HG03460 (cell line): ENCODE data around the gene CCDC192.

Experiments
- ATAC-seq: cut with Tn5 transposase; IDR thresholded peaks from one replicate; pipeline ENCODE4 v1.9.1; 2021; ENCODE audit not compliant: unreplicated experiment

The CCDC192 gene

GRCh38 chr5:127805448-127805847 lies 102.3 kb downstream of the CCDC192 start:
- no peak for ATAC-seq

GRCh38 chr5:127806776-127807175 lies 103.6 kb downstream of the CCDC192 start:
- ATAC-seq: no peak

DNA sequence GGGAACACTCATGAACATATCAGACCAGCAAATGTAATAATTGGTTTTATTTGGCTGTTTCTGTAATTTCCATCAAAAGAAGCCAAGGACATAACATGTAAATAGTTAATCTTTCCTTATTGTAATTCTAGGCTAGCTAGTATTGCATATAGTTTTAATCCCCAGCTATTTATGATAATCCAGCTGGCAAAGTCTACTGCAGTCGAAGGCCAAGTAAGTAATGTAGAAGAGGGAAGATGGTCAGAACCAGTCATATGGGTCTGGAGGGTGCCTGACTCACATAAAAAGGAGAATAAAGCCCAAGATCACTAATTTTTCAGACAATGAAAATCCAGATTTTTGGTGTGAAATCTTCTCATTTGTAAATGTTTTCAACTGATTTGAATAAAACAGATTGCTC lies 106.3 kb downstream of the CCDC192 start:
- ATAC-seq: no peak

DNA sequence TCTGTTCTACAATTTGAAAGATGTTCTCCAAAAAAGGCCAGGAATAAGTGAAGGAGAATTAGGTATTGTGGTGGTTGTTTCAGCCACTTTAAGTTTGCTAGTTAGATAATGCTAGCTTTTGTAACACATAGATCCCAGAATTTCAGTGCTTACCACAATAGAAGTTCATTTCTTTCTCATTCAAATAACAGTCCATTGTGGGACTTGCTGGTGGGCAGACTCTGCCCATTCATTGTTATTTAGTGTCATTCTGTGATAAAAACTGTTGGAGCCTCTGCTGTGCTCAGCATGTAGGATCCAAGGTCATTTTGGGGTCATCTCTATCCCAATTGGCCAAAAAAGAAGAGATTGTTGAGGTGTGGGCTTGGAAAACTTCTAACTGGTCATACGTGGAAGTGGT lies 106.8 kb downstream of the CCDC192 start:
- no peak for ATAC-seq

- no peak for ATAC-seq
Measured at GRCh38 chr5:127810707-127811490, 107.7 kb downstream of the CCDC192 start.

- no peak for ATAC-seq
Measured at GRCh38 chr5:127812570-127812969, 109.4 kb downstream of the CCDC192 start.

DNA sequence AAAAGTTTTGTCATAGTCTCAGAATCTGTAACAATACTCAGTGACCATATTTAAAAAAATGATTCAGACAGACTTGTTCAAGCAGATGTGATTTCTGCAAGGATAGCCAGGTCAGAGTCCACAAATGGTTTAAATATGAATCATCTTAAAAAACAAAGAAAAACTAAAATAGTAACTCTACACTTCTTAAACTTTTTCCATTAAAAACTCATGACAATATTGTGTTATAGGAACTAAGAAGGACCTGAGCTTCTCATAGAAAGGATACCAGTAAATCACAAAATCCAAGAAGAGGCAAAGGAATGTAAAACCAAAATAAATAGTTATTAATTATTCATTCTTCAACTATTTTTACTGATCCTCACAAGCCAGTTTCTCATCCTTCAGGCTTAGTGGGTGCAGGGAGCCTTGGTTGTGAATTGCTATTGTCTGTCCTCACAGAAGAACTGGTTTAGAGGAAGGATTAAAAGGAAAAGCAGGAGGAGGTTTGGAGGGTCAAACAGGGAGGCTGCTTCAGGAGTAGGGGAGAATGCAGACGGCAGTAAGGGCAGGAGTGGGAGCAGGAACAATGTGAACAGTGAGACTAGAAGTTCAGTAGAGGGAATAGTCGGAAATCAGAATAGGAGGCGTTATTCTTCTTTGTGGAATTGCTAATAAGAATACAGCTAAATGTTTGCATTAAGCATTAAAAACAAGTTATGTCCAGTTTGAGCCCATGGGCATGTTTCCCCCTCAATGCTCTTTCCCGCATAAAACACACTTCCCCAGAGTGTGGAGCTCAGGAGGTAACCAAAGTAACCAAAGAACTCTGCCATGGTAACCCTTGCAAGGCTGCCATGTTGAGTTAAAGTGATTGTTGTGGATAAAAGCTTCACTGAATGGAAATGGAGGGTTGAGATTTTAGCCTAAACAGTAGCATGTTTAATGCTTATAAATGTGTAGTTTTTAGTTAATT lies 110.7 kb downstream of the CCDC192 start:
- no peak for ATAC-seq

GRCh38 chr5:127814588-127814973 lies 111.4 kb downstream of the CCDC192 start:
- no peak for ATAC-seq

GRCh38 chr5:127820910-127821553 lies 117.8 kb downstream of the CCDC192 start:
- ATAC-seq: peak; percentile 95

GRCh38 chr5:127821896-127822295 lies 118.7 kb downstream of the CCDC192 start:
- ATAC-seq: no peak

DNA sequence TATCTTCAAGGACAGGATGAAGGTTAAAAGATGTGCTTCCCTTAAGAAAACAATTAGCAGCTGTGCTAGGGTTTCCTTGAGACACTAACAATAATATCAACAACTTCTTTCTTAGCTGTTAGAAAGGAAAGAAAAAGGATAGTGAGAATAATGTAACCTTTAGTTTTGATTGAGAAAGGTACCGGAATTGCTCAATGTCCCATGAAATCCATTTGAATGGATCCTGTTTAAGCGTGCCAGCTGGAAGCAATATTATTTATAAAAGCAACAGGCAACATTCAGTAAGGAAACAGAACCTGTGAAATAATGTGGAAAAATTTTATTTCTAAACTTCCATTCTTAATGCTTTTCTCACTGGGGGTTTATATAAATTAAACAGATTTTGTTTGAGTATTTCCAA lies 120.9 kb downstream of the CCDC192 start:
- ATAC-seq: no peak

DNA sequence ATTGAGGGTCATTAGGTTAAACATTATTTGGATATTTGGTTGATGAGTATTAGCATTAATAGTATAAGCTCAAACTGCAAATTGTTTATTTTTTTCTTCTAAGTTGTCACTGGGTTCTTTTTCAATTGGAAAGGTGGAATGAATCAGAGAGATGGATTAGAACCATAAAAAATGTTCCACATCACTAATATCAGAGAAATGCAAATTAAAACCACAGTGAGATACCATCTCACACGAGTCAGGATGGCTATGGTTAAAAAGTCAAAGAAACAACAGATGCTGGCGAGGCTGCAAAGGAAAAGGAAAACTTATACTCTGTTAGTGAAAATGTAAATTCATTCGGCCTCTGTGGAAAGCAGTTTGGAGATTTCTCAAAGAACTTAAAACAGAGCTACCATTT lies 122.8 kb downstream of the CCDC192 start:
- ATAC-seq: no peak

DNA sequence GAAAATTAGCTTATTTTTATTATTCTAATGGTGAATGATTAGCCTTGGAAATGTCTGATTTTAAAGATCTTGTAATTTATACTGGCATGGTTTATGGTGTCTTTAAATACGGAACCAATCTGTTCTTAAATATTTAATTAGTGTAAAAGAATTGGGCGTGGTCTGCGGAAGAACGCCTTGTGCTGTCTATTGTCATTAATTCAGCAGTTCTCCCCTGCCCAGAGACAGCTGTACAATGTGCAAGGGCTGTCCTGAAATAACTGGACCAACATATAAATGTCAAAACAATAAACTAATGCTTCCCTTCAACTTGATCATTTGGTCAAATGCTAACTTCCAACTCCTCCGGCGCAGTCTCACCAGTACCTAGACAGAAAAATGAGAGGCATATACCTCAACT lies 124.3 kb downstream of the CCDC192 start:
- no peak for ATAC-seq

DNA sequence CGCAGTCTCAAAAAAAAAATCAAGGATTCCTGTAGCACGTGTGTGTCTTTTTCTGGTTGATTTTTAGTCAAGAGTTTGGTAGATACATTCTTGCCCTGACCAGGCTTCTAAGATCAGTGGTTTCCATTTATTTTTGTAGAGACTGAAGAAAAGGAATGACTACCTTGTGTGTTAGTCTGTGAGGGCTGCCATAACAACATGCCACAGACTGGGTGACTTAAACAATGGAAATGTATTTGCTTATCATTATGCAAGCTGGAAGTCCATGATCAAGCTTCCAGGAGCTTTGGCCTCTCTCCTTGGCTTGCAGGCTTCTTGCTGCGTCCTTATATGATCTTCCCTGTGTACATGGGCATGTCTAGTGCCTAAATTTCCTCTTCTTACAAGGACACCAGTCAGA lies 127.0 kb downstream of the CCDC192 start:
- no peak for ATAC-seq

DNA sequence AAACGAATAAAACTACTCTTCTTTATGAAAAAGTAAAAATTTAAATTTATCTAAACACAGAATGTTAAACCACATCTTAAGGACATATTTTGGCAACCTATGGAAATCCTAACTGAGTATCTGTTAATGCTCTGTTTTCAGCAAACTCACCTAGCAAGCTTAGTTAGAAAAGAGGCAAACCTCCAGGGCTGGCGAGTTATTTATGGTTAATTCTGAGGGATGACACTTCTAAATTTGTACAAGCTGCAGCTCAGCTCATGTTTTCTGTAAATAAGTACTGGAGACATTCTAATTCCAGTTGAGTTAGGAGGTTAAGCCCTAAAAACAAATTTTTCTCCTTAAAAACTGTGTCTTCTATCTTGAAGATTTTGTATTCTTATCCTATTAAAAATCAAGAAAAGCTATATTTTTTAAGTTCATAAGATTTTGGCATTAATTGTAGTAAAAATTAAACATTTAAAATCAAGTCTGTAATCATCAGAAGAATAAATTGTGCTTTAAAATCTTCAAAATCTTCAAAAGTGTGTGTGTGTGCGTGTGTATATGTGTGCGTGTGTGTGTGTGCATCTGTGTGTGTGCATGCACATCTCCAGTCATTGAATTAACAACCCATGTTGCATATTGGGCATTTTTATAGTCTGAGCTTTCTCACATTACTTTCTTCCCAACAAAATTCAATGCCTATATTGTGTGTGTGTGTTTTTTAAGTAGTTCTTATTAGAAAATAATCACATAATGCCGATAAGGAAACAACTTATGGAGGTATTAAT lies 127.8 kb downstream of the CCDC192 start:
- ATAC-seq: no peak

- no peak for ATAC-seq
Measured at GRCh38 chr5:127832067-127832466, 128.9 kb downstream of the CCDC192 start.

GRCh38 chr5:127834094-127834531 lies 130.9 kb downstream of the CCDC192 start:
- peak; percentile 81 for ATAC-seq

DNA sequence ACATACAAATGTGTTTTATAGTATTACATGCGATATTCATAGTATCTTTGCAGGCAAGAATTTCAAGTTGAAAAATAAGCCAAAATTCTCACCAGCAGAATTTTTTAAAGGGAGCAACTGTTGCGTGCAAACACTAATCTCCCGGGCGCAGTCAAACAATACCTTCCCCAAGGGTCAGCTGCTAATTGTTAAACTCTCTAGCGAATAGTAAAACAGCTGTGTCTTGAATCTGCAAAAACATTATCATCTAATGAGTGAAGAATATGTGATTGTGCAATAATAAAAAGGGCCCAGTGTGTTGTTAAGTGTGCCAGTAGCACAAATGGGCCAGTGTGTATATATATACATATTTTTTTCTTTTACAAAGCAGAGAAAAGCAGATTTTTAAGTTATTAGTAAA lies 131.4 kb downstream of the CCDC192 start:
- no peak for ATAC-seq

DNA sequence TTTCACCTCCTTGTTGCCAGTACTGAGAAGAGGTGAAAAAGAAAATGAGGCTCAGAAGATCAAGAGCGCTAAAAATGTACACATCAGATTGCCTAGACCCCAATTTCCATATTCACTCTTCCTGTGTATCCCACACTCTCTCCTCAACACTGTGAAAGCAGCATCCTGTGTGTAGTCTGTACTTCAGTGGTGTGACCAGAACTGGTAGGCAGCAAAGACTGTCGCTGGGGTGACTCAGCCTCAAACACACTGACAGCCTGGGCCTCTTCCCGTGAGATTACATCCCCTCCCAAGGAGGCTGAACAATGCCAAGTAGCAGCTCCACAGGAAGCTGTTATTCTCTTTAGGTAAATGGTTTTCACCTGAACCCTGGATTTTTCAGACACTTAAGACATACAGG lies 135.5 kb downstream of the CCDC192 start:
- no peak for ATAC-seq

- ATAC-seq: no peak
Measured at GRCh38 chr5:127839072-127839471, 135.9 kb downstream of the CCDC192 start.
